Measurements from ENCODE around the gene AREL1.

The AREL1 gene

DNA sequence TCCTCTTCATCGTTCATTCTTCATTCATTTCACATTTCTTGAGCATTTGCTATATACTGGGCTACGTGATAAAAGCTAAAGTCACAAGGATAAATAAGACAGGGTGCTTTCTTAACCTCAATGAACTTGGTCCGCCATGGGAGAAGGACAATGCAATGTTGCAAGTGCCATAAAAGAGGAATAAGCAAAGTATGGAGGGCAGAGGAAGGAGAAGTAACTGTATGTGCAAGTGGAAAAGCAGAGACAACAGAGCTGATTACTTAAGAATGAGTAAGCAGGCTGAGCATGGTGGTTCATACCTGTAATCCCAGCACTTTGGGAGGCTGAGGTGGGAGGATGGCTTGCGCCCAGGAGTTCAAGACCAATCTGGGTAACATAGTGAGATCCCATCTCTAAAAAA lies 14.4 kb downstream of the AREL1 start:
- no peak for DNase-seq (ENCODE audit: low spot score)

DNA sequence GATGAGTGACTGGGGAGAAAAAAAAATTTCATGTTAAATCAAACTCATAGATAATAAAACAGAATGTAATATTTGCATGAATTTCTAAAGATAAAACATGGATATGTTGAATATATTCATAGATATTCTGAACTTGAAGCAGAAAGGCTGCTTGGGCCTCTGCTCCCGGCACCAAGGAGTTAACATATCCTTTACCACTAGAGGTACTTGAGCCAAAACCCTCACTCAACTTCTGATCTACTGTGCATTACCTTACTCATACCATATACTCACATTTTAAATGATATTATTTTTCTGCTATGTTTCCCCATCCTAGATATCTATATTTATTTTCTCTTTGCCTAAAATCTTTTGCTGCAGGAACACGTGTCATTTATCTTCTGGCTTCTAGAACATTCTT lies 14.9 kb downstream of the AREL1 start:
- DNase-seq (ENCODE audit: low spot score): no peak

DNA sequence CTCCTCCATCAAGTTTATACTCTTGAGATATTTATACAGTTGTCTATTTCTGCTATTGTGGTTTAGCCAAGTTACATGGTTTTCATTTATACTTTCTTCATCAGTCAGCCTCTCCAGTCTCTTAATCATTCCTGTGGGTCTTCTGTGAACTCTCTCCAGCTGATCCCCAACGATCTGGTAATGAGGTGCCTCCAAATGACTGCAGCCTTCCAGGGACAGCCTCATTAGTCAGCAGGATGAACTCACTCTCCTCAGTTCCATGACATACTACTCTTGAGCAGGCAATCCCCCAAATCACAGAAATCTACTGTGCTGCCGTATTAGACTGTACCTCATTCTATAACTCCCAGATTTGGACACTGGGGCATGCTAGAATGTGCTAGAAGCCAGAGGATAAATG lies 15.3 kb downstream of the AREL1 start:
- DNase-seq (ENCODE audit: low spot score): peak; percentile 77

DNA sequence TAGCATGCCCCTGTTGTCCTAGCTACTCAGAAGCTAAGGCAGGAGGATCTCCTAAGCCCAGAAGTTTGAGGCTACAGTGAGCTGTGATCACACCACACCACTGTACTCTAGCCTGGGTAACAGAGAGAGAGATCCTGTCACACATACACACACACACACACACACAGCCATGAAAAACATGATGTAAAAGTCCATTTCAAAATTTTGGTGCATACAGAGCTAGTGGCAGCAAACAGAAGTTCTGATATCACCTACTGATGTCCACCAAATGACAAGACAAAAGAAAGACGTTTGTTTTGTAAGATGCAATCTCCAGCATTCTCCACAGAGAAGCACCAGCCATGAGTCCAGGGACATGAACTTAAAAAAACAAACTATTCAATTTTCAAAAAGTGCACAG lies 15.9 kb downstream of the AREL1 start:
- DNase-seq (ENCODE audit: low spot score): no peak

DNA sequence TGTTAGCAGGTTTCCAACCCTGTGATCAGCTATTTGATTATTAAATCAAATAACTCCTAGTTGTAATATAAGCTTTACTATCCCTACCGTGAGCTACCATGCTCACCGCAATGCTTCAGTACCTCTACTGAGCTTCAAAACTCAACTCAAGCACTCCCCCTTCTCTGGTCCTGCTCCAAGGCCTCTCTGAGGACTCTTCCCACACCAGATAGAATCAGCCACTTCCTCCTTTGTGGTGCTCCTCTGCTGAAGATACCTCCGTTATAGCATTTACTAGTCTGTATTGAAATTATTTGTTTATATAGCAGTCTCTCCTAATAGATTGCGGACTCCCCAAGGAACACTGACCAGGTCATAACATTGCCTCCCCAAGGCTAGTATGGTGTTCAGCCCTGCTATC lies 17.5 kb downstream of the AREL1 start:
- DNase-seq (ENCODE audit: low spot score): no peak

DNA sequence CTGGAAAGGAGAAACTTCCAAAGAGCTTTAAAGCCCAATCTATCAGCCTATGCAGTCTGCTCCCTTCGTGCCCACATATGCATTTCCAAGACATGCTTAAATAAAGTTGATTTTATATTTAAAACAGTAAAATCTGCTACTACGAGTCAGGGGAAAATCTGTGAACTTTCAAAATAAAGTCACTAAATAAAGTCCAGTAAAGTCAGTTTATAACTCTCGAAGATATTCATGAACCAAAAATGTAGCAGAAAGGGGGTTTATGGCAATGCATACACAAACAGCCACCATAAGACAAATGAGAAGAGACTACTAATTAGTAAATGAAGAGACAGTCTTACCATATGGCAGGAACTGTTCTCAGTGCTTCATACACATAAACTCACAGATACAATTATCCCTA lies 19.7 kb downstream of the AREL1 start:
- no peak for DNase-seq (ENCODE audit: low spot score)

DNA sequence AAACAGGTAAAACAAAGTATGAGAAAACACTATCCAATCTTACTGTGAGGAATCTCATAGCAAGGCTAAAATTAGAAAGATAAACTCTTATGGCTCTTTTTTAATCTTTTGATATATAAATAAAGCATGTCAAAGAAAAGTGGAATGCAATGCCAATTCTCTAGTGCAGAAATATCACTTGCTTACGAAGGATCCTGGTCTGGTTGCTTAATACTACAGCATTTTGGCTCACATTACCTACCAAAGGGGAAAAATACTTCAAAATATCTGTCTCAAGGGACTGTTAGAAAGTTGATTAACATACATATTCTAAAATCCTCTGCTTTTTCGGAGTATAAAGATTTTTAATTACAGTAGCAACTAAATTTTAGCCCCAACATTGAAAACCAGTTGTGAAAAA lies 21.4 kb downstream of the AREL1 start:
- no peak for DNase-seq (ENCODE audit: low spot score)

DNA sequence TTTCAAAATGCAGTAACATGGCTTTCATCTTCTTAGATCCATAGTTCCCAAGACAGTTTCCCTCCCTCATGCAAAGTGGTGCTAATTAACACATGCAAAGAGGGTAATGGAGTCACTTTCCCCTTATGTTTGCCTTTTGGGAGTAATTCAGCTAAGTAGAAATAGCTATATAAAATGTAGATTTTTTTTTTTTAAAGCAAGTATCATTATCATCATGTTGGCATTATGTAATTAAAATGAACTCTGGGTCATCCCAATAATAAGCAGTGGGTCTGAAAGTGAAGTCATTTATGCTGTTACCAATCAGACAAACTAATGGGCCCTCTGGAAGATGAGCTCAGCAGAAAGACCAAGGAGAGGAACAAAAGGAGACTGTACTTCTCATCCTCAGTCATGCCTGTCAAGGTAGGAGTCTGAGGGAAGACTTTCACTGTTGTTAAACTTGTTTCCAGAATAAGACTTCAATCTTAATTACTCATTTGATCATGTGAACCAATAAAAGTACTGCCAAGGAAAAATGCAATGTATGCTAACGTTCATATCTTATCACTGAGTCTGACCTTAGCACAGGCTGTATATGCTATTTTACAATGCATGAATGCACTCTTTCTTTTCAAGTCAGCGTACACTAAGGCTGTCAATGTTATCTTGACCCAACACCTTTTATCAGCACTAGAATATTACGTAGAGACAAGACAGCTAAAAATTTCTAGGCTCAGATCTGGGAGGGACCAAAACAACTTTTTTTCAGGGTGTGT lies 26.8 kb downstream of the AREL1 start:
- no peak for DNase-seq (ENCODE audit: low spot score)

DNA sequence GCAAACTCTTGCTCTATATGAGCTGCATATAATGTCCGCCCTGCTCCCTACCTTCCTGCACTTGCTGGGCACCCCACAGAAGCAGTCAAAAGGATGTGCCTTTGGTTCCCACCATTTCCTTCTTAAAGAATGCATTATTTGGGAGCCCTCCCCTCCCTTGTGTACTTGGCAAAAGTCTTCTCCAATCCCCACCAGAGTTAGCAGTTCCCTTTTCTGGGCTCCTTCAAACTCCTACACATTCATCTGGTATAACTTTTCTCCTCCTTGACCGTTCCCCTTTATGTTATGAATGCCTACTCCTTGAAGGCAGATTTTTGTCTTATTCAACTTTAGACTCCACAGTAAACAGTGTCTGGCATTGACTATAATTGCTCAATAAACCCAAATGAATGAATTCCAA lies 27.8 kb downstream of the AREL1 start:
- no peak for DNase-seq (ENCODE audit: low spot score)

DNA sequence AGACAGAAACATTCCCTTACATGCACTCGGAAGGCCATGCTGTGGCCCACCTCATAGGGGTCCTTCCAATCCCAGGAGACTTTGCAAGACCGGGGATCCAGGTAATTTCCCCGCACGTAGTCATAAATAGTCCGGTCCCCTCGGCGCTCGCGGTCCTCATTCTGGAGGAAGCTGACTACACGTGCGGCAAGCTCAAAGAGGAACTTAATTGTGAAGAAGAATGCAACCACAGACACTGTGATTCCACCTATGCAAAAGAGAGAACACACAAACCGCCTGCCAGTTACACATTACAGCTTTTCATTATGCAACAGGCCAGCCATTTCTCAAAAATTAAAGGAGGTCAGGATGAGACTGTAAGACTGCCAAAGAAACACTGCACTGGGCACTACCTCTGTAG lies 28.4 kb downstream of the AREL1 start:
- no peak for DNase-seq (ENCODE audit: low spot score)

DNA sequence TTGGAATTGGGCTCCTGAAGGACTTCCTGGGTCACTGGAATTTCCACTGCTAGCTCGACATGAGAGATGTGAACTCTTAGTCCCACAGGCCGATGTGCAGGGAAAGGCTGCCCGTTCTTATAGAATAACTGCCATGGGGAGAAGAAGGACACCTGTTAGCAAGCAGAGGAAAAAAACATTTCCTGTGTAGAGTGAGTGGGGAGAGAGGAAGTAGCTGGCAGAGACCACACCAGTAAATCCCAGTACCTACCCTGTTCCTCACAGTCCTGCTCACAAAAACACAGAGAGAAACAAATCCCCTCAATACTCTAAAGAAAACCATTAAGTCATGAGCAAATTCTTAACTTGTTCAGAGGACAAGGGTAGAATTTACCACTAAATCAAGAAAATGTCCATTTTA lies 29.5 kb downstream of the AREL1 start:
- DNase-seq (ENCODE audit: low spot score): no peak

DNA sequence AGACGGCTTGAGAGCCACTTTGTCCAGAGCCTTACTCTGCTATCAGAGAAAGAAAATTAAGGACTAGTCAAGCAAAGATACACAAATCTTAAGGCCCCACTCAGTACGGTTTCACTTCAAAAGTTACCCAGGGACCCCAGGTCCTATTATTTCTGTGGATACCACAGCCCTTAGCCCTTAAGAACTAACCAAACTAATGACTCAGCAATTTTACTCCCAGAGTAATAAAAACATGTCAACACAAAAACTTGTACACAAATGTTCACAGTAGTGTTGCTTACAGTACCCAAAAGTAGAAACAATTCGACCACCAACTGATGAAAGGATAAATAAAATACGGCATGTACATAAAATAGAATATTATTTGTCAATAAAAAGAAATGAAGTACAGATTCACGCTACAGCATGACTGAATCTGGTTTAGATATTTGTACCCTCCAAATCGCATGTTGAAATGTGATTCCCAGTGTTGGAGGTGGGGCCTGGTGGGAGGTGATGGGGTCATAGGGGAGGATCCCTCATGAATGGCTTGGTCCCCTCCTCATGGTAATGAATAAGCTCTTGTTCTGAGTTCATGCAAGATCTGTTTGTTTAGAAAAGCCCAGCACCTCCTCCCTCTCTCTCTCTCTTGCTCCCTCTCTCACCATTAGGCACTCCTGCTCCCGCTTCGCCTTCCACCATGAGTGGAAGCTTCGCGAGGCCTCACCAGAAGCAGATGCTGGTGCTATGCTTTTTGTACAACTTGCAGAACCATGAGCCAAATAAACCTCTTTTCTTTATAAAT lies 30.5 kb downstream of the AREL1 start:
- DNase-seq (ENCODE audit: low spot score): no peak

DNA sequence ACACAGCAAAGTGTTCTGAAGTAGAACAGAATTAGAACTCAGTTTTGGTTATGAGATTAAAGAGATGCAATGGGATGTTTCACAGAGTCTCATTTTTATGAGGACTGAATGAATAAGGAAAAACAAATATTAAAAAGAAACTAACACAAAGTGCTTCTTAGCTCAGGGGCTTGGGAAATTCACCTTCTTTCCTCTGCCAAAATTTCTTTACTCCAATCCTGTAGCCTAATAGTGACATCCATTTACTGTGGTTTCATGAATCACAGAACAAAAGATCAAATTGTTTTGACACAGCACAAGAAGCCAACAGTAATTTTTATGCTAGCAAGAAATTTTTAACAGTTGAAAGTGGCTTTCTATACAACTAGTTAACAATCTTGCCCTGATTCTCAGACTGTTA lies 37.7 kb downstream of the AREL1 start:
- no peak for DNase-seq (ENCODE audit: low spot score)

DNA sequence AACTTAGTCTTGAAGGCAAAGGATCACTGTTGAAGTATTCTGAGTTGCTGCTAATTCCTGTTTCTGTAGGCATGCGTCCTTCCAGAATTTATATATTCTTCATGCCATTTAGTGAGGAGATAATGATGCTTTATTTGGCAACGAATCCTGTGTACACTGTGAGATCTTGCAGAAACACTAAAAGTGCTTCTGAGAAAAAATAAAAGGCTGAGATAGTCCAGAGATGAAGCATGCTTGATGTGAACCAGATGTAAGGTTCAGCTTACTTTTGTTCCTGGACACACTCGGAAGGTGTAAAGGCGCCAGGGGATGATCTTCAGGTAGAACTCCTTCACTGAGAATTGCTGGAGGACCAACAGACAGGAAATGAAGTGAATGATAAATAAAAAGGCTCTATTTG lies 39.1 kb downstream of the AREL1 start:
- no peak for DNase-seq (ENCODE audit: low spot score)

DNA sequence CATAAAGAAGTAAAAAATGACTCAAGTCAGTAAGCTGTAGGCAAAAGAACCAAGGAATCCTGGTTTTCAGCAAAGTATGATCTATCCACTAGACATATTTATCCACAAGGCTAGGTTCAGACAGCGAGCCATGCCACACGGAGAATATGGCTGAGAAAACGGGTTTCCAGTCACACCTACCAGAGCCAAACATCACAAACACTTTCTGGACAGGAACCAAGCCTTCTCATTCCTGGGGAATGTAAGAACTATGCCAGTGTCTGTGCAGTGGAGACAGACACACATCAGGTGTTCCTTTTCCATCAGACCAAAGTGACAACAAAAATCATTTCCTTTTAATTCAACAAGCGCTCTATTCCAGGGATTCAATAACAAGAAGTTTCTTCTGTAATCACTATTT lies 41.1 kb downstream of the AREL1 start:
- DNase-seq (ENCODE audit: low spot score): peak; percentile 70

DNA sequence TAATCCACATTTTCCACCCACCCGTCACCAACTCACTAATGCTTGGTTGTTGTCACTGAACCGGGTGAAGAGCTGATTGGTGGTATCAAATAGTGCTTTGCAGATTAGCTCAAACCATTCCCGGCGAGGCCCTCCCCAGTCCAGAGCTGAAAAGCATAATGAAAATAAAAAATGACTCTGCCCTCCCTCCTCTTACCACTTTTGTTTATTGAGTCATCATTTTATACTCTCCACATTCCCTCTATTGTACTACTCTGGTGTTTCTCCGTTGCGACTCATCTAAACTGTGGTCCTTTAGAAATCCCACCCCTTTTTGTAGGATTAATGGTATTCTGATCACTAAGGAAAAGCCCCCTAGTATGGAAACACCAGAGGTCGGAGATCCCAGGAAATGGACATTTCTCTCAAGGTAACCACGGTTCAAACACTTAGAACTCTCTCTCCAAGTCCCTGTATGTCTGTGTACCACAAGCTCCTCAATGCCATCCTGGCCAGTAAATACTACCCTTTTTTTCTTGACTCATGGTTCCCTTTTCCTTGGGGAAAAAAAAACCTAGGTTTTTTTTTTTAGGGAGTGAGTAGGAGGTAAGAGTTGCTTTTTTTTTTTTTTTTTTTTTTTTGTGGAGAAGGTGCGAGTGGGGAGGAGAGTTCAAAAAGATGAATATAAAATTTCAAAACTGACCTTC lies 42.0 kb downstream of the AREL1 start:
- DNase-seq (ENCODE audit: low spot score): peak; percentile 30

DNA sequence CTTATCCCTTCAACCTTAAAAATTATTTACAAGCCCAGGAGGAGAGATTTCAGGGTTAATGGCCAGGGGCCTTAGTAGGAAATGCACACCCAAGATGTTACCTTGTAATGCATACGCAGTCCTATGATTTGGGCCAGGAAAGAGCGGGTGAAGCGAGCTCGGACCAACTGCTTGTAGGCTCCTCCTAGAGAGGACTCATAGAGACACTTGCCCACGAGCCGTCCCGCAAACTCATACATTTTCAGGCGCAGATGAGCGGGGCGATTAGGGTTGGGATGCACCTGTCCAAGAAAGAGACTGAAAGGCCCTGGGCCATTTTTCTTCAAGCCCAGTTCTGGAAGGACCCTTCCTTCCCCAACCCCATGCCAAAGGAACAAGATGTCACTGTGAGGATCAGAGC lies 43.0 kb downstream of the AREL1 start:
- DNase-seq (ENCODE audit: low spot score): no peak

DNA sequence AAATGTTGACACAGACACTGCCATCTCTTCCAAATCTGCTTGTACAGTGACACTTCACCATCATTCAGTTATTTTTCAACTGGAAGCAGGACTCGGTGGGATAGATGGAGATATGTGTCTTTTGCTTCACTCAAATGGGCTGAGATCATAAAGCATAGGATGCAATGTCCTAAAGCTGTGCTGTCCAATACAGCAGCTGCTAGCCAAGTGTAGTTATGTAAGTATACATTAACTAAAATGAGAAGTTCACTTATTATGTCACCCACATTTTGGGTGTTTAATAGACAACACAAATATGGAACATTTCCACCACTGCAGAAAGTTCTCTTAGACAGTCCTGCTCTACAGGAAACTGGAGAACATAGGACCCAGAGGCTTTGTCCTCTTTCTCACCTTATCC lies 43.6 kb downstream of the AREL1 start:
- no peak for DNase-seq (ENCODE audit: low spot score)

DNA sequence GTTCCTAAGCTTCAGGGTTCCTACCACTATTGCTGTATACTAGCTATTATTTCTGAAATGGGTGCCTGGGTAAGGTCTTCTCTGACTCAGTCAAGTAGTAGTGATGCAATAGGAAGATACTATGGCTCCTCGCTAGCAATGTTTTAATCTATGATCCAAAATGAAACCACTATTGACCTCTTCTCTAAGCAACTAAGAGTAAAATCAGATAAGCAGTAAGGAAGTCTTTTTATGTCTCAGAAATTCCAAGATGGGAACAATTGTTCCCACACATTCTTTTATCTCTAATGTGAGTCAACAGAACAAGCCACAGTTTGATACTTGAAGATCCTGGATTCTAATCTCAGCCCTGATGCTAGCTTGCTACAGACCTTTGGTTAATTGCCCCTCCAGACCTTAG lies 45.1 kb downstream of the AREL1 start:
- no peak for DNase-seq (ENCODE audit: low spot score)

DNA sequence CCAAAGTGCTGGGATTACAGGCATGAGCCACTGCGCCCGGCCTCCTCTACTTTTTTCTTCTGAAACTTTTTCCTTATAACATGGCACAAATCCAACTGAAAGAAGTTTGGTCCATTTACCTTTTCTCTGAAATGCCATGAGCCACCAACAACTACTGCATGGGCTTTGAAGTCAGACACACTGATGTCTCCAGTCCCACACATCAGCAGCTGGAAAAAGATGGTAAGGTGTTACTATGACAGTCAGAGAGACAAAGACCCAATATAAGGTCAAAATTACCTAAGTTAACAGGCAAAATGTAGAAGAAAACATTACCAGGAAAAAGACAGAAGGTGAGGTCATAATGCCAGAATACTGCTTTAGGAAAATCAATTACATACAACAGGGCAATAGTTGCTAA lies 48.2 kb downstream of the AREL1 start:
- no peak for DNase-seq (ENCODE audit: low spot score)

DNA sequence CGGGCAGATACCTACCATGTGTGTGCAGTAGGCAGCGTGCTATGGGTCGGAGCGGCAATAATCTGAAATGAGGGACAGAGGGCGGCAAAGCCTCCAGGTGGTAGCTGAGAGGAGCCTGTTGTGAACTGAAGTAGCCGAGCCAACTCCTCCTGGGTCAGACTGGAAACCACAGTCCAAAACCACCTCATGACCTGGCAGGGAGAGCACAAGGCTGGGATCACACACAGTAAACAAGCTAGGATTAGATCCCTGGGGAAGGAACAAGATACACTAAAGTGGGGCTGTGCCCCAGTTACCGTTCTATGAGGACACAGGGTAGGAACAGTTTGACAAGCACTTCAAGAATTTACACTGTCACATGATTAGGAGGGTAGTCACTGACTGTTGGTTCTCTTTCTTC lies 49.0 kb downstream of the AREL1 start:
- no peak for DNase-seq (ENCODE audit: low spot score)

DNA sequence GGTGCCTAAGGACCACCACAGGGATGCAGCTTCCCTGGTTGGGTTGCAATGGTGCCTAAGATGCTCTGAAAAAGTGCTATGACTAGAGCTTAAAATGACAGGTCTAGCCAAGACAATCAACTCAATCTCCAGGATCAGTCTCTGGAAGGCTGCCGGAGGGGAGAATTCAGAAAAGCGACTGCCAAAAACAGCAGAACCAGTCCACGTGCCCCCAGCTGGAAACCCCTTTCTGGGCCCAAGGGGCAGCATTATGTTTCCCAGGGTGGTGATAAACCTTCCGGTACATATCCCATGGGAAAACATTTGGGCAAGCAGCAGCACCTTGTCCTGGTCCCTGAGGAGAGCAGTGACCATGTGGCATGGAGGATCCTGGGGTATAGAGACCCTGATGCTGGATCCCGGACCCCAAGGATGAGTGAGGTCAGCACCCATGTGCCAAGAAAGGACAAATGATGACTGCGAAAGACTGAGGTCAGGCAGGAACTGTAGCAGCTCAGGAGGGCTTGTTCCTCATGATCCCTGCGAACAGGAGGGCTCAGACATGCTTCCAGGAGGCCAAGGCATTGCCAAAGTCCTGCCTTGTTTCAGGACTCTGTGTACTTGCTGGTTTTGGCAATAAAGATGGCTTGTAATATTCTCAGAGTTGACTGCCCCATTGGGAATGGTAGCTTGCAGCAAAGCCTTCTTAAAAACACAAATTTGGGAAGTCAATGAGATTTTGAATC lies 51.0 kb downstream of the AREL1 start:
- DNase-seq (ENCODE audit: low spot score): no peak

DNA sequence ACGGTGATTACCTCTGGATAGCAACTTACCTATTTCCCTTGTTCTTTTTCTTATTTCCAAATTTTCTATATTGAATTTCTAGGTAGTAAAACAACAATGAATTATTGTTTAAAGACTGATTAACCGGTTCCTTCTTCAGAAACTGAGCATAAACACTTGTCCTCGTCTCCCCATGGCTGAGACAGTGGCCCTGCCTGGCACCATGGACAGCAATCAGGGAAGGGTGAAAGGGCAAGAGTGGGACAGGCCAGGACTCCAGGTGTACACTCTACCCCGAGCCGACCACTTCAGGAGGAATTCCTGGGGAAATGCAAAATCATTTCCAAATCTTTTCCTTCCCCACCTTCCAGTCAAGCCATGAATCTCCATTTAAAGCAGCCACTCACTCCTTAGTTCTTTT lies 52.0 kb downstream of the AREL1 start:
- no peak for DNase-seq (ENCODE audit: low spot score)
